ENCODE results near the gene GGTLC1.
A peak's percentile ranks its signal among the peaks of the same experiment; 100 is the strongest.

GRCh38 chr20:23937303-23938117, 51.1 kb downstream of the GGTLC1 start:
- peak; percentile 58 to 83 (median 76) for TF ChIP-seq CTCF (IDR thresholded peaks at IDR 0.05)
- no peak for TF ChIP-seq POLR2A (IDR thresholded peaks at IDR 0.05)
